K562 (cell line): ENCODE measurements around the gene TSSK2. TPM values are rescaled to one million over a fixed set of nuclear protein-coding genes. Genes with fewer than 3 reads are reported as not detected.

ENCODE experiments used
- ATF4 ChIP-seq: fragments of 450-650 bp; formaldehyde crosslinking; IDR thresholded peaks from 2 replicates; pipeline ENCODE4 v1.4.0; 2022; ENCODE audit warnings: mild to moderate bottlenecking, moderate library complexity
- ERF ChIP-seq: fragments of 450-650 bp; formaldehyde crosslinking; IDR thresholded peaks from 2 replicates; pipeline ENCODE4 v1.4.0; 2020; ENCODE audit warnings: mild to moderate bottlenecking, mixed read lengths
- HBP1 ChIP-seq: fragments of 450-650 bp; formaldehyde crosslinking; IDR thresholded peaks from 2 replicates; pipeline ENCODE4 v1.4.0; 2022; ENCODE audit warnings: missing genetic modification characterization
- NEUROD1 ChIP-seq: fragments of 150-350 bp; IDR thresholded peaks from 2 replicates; pipeline ENCODE4 v1.6.1; 2014; ENCODE audit warnings: borderline replicate concordance, low read length, low read depth; ENCODE audit not compliant: partially characterized antibody
- NR2F6 ChIP-seq: fragments of 450-650 bp; formaldehyde crosslinking; IDR thresholded peaks from 2 replicates; pipeline ENCODE4 v1.4.0; 2020; ENCODE audit warnings: mild to moderate bottlenecking
- POLR2AphosphoS2 ChIP-seq: IDR thresholded peaks from 2 replicates; pipeline ENCODE4 v1.6.1; 2012; ENCODE audit warnings: low read length, improper control_type of control experiment
- REST ChIP-seq, 2 experiments: fragments of 450-650 bp; formaldehyde crosslinking in 1 of 2; IDR thresholded peaks; 2 replicates each; pipeline versions ENCODE4 v1.4.0 to v1.6.1; 2014 to 2020; ENCODE audit warnings: mild to moderate bottlenecking in 2 of 2, borderline replicate concordance in 1 of 2, low read depth in 1 of 2
- TAF15 ChIP-seq: fragments of 200-400 bp; formaldehyde crosslinking; IDR thresholded peaks from 2 replicates; pipeline ENCODE4 v1.6.1; 2017; ENCODE audit warnings: mild to moderate bottlenecking, low read depth, low read length, moderate library complexity
- TEAD2 ChIP-seq: fragments of 450-650 bp; IDR thresholded peaks from 2 replicates; pipeline ENCODE4 v1.6.1; 2016; ENCODE audit warnings: missing genetic modification characterization, control low read depth, missing compliant biosample characterization
- ZNF253 ChIP-seq: fragments of 250-450 bp; sonication (Bioruptor Pico); conservative IDR thresholded peaks from 2 replicates; pipeline ENCODE4 v1.6.1; 2021; ENCODE audit warnings: mild to moderate bottlenecking
- ZNF324 ChIP-seq: fragments of 250-450 bp; sonication (Bioruptor Pico); IDR thresholded peaks from 2 replicates; pipeline ENCODE4 v1.4.0; 2020; ENCODE audit warnings: mild to moderate bottlenecking
- ZNF551 ChIP-seq: fragments of 250-450 bp; sonication (Bioruptor Pico); IDR thresholded peaks from 2 replicates; pipeline ENCODE4 v1.5.0; 2021; ENCODE audit warnings: mild to moderate bottlenecking, moderate library complexity
- polyA plus RNA-seq, 8 experiments: library from polyadenylated mRNA; depleted of rRNA in 4 of 8; stranded (reverse) in 5 of 8; unstranded in 3 of 8; fragments of >200 nt; fragmentation: Nextera tagmentation in 2 of 8; fragmentation: Illumina TruSeq in 1 of 8; extraction: Ambion mirVana in 2 of 8; extraction: Trizol in 1 of 8; gene quantifications; 2 replicates each; pipeline versions ENCODE4 v1.2.1 to v1.2.3, GENCODE V29; 2011 to 2014; ENCODE audit warnings: inconsistent platforms in 1 of 8, missing spikeins in 1 of 8
- total RNA-seq, 7 experiments: library from RNA; depleted of rRNA in 6 of 7; stranded (reverse); fragments of >200 nt in 6 of 7; fragmentation: Illumina TruSeq in 2 of 7; extraction: Trizol in 2 of 7; gene quantifications; 2 replicates each; pipeline versions ENCODE4 v1.2.1 to v1.2.3, GENCODE V29; 2011 to 2021; ENCODE audit warnings: low replicate concordance in 1 of 7

Gene TSSK2
- total and polyA plus RNA-seq, 9 of the 15 experiments (the other 6 are each of a cell fraction or from before 2014, with no cell fraction given), result 0.04 TPM; not detected in 8

- TF ChIP-seq REST (IDR thresholded peaks at IDR 0.05; ENCODE audit: borderline replicate concordance) (no peak), REST (CRISPR knock-in tag; IDR thresholded peaks at IDR 0.05; ENCODE audit: low read depth) (peak; percentile 14; the same call in 1 of the 2 replicates), TEAD2 (tag) (no peak), ATF4 (CRISPR knock-in tag) (0 out of 2 replicates have a peak, but pooled peaks have one; percentile 25), ZNF253 (peak; percentile 88; the same call in 1 of the 2 replicates), ZNF551 (CRISPR knock-in tag) (no peak), HBP1 (CRISPR knock-in tag) (peak; percentile 26; the same call in 1 of the 2 replicates), NR2F6 (CRISPR knock-in tag) (peak; percentile 78; the same call in 1 of the 2 replicates), POLR2AphosphoS2 (peak; percentile 29), TAF15 (peak; percentile 76; the same call in 1 of the 2 replicates), NEUROD1 (peak; percentile 36), ZNF324 (peak; percentile 50; the same call in 1 of the 2 replicates), ERF (CRISPR knock-in tag) (peak; percentile 91)
Measured at GRCh38 chr22:19174106-19175025, 43.3 kb downstream of the TSSK2 start (continued).
